ENCODE data around the gene RFX8. TPM values are rescaled to one million over a fixed set of nuclear protein-coding genes. Genes with fewer than 3 reads are reported as not detected.

Gene RFX8
- total and polyA plus RNA-seq, 7 donors, result 0.12 to 0.83 TPM; not detected in 5

- Histone ChIP-seq H3K9me3 (no peaks in the 10 kb centered on the region), H3K4me1 (no peaks in the 10 kb centered on the region), H3K27ac (no peak overlapping the region), H3K36me3 (no peaks in the 10 kb centered on the region), H3K27me3 (no peaks in the 10 kb centered on the region), H3K4me3 (no peak overlapping the region)
- intact Hi-C loops (cut with DNase I), result no loop called here
- WGBS, 2 donors, result 66 to 77% methylated on average over 6 of the region's 6 CpGs
- no peak for TF ChIP-seq CTCF (IDR thresholded peaks at IDR 0.05)
- TF ChIP-seq POLR2AphosphoS5 (IDR thresholded peaks at IDR 0.05), result no peak
- no peak for TF ChIP-seq EP300 (IDR thresholded peaks at IDR 0.05)
- TF ChIP-seq POLR2A (IDR thresholded peaks at IDR 0.05), result no peak
- DNase-seq, result no peak
Observed at GRCh38 chr2:101450965-101451364, 23.9 kb downstream of the RFX8 start.

DNA sequence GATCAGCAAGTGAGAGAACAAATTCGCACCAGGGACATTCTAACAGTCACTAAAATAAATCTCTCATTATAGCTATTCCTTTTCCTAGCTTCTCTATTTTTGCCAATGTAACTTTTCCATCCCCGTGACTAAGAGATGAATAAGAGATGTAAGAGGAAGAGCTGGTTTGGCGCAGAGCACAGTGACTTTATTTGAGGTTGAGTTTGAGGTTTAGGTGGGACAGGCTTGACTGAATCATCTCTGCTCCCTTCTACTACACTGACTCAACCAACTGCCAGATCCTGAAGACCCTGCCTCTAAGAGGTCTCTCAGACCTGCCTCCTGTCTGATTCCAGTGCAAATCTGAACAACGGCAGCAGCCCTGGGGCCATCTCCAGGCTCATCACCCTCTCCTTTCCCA, 28.0 kb downstream of the RFX8 start:
- intact Hi-C loops (cut with DNase I), result no loop called here
- no peaks in the 10 kb centered on the region for H3K27me3 ChIP-seq
- H3K27ac ChIP-seq, result no peak overlapping the region

DNA sequence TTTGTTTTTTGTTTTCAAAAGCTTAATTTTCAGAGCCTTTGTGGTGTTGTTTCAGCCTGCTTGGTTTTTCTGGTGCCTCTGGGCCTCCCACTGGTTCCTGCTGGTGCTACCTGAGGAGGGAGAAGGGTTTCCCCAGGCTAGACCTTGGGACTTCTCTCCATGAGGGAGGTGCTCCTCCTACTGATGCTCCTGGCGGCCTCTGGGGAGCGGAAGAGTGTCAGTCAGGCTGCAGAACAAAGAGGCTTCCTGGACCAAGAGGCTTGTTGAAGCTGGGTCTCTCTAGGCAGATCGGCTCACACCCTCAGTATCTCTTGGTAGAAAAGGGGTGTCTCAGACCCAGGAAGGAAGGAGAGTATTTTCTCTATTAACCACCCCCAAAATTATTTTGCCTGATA, 32.2 kb downstream of the RFX8 start:
- no peak overlapping the region for H3K4me3 ChIP-seq
- no peaks in the 10 kb centered on the region for H3K4me1 ChIP-seq
- H3K36me3 ChIP-seq, result no peaks in the 10 kb centered on the region
- 92 to 95% methylated on average over 3 of the region's 3 CpGs for WGBS, 2 donors
- peaks cover 0 to 3% (median 0%) of the 10 kb centered on the region in 4 donors for H3K9me3 ChIP-seq
- no peaks in the 10 kb centered on the region for H3K27me3 ChIP-seq
- intact Hi-C loops (cut with DNase I), result no loop called here
- TF ChIP-seq POLR2AphosphoS5 (IDR thresholded peaks at IDR 0.05) (no peak), POLR2A (IDR thresholded peaks at IDR 0.05) (no peak), CTCF (IDR thresholded peaks at IDR 0.05) (no peak), EP300 (IDR thresholded peaks at IDR 0.05) (no peak)
- H3K27ac ChIP-seq, result no peak overlapping the region
- DNase-seq, result no peak

More for the DNA sequence above, 28.0 kb downstream of the RFX8 start:
- WGBS, 2 donors, result 72 to 89% methylated on average over 4 of the region's 4 CpGs
- no peak overlapping the region for H3K4me3 ChIP-seq
- H3K9me3 ChIP-seq, result peaks cover 0 to 3% (median 0%) of the 10 kb centered on the region in 4 donors
- H3K36me3 ChIP-seq, result no peaks in the 10 kb centered on the region
- TF ChIP-seq POLR2AphosphoS5 (IDR thresholded peaks at IDR 0.05), result no peak
- no peak for TF ChIP-seq POLR2A (IDR thresholded peaks at IDR 0.05)
- TF ChIP-seq CTCF (IDR thresholded peaks at IDR 0.05), result no peak
- H3K4me1 ChIP-seq, result no peaks in the 10 kb centered on the region
- no peak for DNase-seq

DNA sequence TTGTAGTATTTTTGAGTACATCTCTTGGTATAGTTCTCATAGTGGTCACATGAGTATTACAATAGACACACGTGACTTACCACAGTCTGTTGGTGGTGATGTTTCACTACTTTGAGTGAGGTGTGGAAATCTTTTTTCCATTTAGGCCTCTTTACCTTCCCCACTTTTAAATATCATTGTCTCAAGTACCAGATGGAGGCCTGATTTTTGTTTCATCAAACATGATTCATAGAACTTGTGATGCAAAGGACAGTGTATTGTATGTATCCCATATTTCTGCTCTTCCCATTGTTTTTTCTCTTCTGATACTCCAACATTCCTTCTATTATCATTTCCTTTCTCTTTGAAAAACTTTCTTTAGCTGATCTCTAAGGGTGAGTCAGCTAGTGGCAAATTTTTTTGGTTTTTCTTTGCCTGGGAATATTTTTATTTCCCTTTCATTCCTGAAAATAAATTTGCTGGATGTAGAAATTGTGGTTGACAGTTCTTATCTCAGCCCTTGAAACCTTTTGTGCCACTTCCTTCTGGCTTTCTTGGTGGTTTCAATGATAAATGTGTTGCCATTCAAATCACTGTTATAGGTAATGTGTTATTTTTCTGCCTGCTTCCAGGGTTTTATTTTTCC, 32.8 kb downstream of the RFX8 start:
- Histone ChIP-seq H3K36me3 (no peaks in the 10 kb centered on the region), H3K4me1 (no peaks in the 10 kb centered on the region), H3K4me3 (no peak overlapping the region), H3K9me3 (peaks cover 0 to 3% (median 0%) of the 10 kb centered on the region in 4 donors), H3K27me3 (no peaks in the 10 kb centered on the region), H3K27ac (no peak overlapping the region)
- intact Hi-C loops (cut with DNase I), result no loop called here
- DNase-seq, result no peak
- WGBS, 2 donors, result 53 to 83% methylated on average over 1 of the region's 1 CpG
- TF ChIP-seq EP300 (IDR thresholded peaks at IDR 0.05), result no peak
- no peak for TF ChIP-seq POLR2AphosphoS5 (IDR thresholded peaks at IDR 0.05)
- no peak for TF ChIP-seq CTCF (IDR thresholded peaks at IDR 0.05)
- no peak for TF ChIP-seq POLR2A (IDR thresholded peaks at IDR 0.05)

All from sigmoid colon (tissue), 7 donors.